Endothelial cell of umbilical vein (primary cell): Measurements from ENCODE around the gene DACT1. TPM values are rescaled to one million over a fixed set of nuclear protein-coding genes. Genes with fewer than 3 reads are reported as not detected.

ENCODE experiments used
- BruUV-seq: library from RNA; stranded (reverse); fragments of 400-500 nt; replicated peaks from 2 replicates; lab custom pipeline; 2021; lab: Mats Ljungman, UMichigan
- CTCF ChIA-PET: fragments of 300-600, 350-600 bp; sonication (Branson Sonifier 250); formaldehyde crosslinking; loops from one replicate; lab custom pipeline; 2021; ENCODE audit warnings: antibody characterized with exemption, inconsistent platforms; lab: Charles Lee
- POLR2A ChIA-PET: fragments of 300-600, 350-600 bp; sonication (Branson Sonifier 250); formaldehyde crosslinking; loops from one replicate; lab custom pipeline; 2021; ENCODE audit warnings: antibody characterized with exemption, inconsistent platforms; lab: Charles Lee
- DNase-seq: peaks from one replicate; pipeline ENCODE4 v3.0.0-alpha.2; 2011; ENCODE audit warnings: low read depth, low spot score
- FAIRE-seq: peaks from 2 replicates; lab custom pipeline; 2011; peaks lifted over from hg19 to GRCh38; lab: Jason Lieb, UNC
- H2AFZ ChIP-seq: 2 replicates; pipeline ENCODE4 v1.6.0; 2012; ENCODE audit warnings: low read depth, low read length, control low read depth, inconsistent platforms
- H3K27ac ChIP-seq: 2 replicates; pipeline ENCODE4 v1.5.1; 2011; ENCODE audit warnings: low read depth, mild to moderate bottlenecking, control low read depth, low read length, moderate library complexity; ENCODE audit not compliant: insufficient read depth
- H3K27me3 ChIP-seq, 2 experiments: 2 replicates each; pipeline versions ENCODE4 v1.6.0 to v1.6.1; 2011; ENCODE audit warnings: low read length in 2 of 2, mixed read lengths in 1 of 2; ENCODE audit not compliant: control insufficient read depth in 2 of 2, insufficient read depth in 2 of 2
- H3K36me3 ChIP-seq, 2 experiments: 2 replicates in 1 of 2; 3 replicates in 1 of 2; pipeline ENCODE4 v1.5.1; 2011; ENCODE audit warnings: low read length in 2 of 2, mild to moderate bottlenecking in 1 of 2, moderate library complexity in 1 of 2; ENCODE audit not compliant: control insufficient read depth in 2 of 2, insufficient read depth in 2 of 2; ENCODE audit errors: extremely low read depth in 1 of 2
- H3K4me1 ChIP-seq: 3 replicates; pipeline ENCODE4 v1.5.1; 2011; ENCODE audit warnings: mild to moderate bottlenecking, low read length; ENCODE audit not compliant: control insufficient read depth, insufficient read depth; ENCODE audit errors: extremely low read depth
- H3K4me2 ChIP-seq: 2 replicates; pipeline ENCODE4 v1.6.1; 2011; ENCODE audit warnings: low read length, control low read depth, mixed read lengths; ENCODE audit not compliant: insufficient read depth
- H3K4me3 ChIP-seq, 3 experiments: fragments of 200-600 bp in 1 of 3; sonication (generic), shearing (Covaris generic) in 1 of 3; replicated peaks in 1 of 3; 2 replicates each; pipeline ENCODE4 v1.5.1; 2011 to 2016; ENCODE audit warnings: control low read depth in 3 of 3, low read length in 3 of 3, mild to moderate bottlenecking in 2 of 3, inconsistent platforms in 1 of 3, low read depth in 1 of 3, moderate library complexity in 1 of 3; ENCODE audit not compliant: insufficient read depth in 1 of 3
- H3K79me2 ChIP-seq: 2 replicates; pipeline ENCODE4 v1.6.0; 2012; ENCODE audit warnings: low read length, inconsistent platforms; ENCODE audit not compliant: control insufficient read depth, insufficient read depth
- H3K9ac ChIP-seq: replicated peaks from 2 replicates; pipeline ENCODE3; 2011; ENCODE audit warnings: low read length, control low read depth; ENCODE audit not compliant: insufficient read depth; ENCODE audit errors: extremely low read depth
- H3K9me1 ChIP-seq: replicated peaks from 3 replicates; pipeline ENCODE4 v1.6.0; 2011; ENCODE audit warnings: mild to moderate bottlenecking, low read length; ENCODE audit not compliant: control insufficient read depth, insufficient read depth; ENCODE audit errors: extremely low read depth
- H3K9me3 ChIP-seq: replicated peaks from 2 replicates; pipeline ENCODE4 v1.5.1; 2012; ENCODE audit warnings: low read length, inconsistent platforms; ENCODE audit not compliant: control insufficient read depth, insufficient read depth
- H4K20me1 ChIP-seq: replicated peaks from 2 replicates; pipeline ENCODE3; 2011; ENCODE audit warnings: mild to moderate bottlenecking, low read length; ENCODE audit not compliant: control insufficient read depth, insufficient read depth; ENCODE audit errors: extremely low read depth
- EZH2 ChIP-seq: IDR thresholded peaks from 2 replicates; pipeline ENCODE4 v1.6.1; 2012; ENCODE audit warnings: borderline replicate concordance, low read depth, mild to moderate bottlenecking, moderate library complexity, low read length, inconsistent platforms; ENCODE audit not compliant: severe bottlenecking
- FOS ChIP-seq: IDR thresholded peaks from 2 replicates; pipeline ENCODE4 v1.6.1; 2011; ENCODE audit warnings: mild to moderate bottlenecking, low read length, moderate library complexity, borderline replicate concordance; ENCODE audit not compliant: insufficient read depth
- GATA2 ChIP-seq: IDR thresholded peaks from 2 replicates; pipeline ENCODE4 v1.7.0; 2011; ENCODE audit warnings: low read depth, mild to moderate bottlenecking, moderate library complexity, mixed read lengths, low read length; ENCODE audit not compliant: insufficient read length, insufficient read depth
- JUN ChIP-seq: IDR thresholded peaks from 2 replicates; pipeline ENCODE4 v1.6.1; 2011; ENCODE audit warnings: borderline replicate concordance, low read depth; ENCODE audit not compliant: insufficient read length, insufficient read depth
- MYC ChIP-seq: IDR thresholded peaks from one replicate; pipeline ENCODE4 v1.6.1; 2011; ENCODE audit warnings: mild to moderate bottlenecking, low read depth, low read length
- POLR2A ChIP-seq: IDR thresholded peaks from 2 replicates; pipeline ENCODE4 v1.6.1; 2012; ENCODE audit warnings: low read depth, mild to moderate bottlenecking, control low read depth, low read length
- POLR2AphosphoS5 ChIP-seq: IDR thresholded peaks from 2 replicates; pipeline ENCODE4 v1.6.1; 2012; ENCODE audit warnings: low read depth, mild to moderate bottlenecking, control low read depth, low read length, moderate library complexity; ENCODE audit not compliant: insufficient read depth
- dilution Hi-C: fragments of 300-500 bp; cut with MboI; formaldehyde crosslinking; loops from one replicate; pipeline ENCODE4 v1.15.0; 2019; ENCODE audit warnings: low sequenced_read_pairs; ENCODE audit not compliant: extremely low pct_ligation_motif_present
- intact Hi-C: fragments of 100-400 bp; cut with micrococcal nuclease; formaldehyde crosslinking; loops from one replicate; pipeline ENCODE4 v1.10.0; 2022
- polyA plus RNA-seq, 4 experiments: library from polyadenylated mRNA; depleted of rRNA in 3 of 4; stranded (reverse) in 3 of 4; unstranded in 1 of 4; fragments of >200 nt; gene quantifications; 2 replicates each; pipeline versions ENCODE4 v1.2.1 to v1.2.3, GENCODE V29; 2011 to 2012; ENCODE audit warnings: missing spikeins in 1 of 4
- total RNA-seq: library from RNA; stranded (reverse); gene quantifications from 2 replicates; pipeline ENCODE4 v1.2.3, GENCODE V29; 2021
- TF ChIP-seq, protein P1 (sequence below): IDR thresholded peaks from 2 replicates; pipeline ENCODE4 v1.6.1; 2011; ENCODE audit not compliant: insufficient read depth, insufficient read length
- TF ChIP-seq, protein P2 (sequence below), 2 donors: IDR thresholded peaks; 1 replicate in 1 of 2; 2 replicates in 1 of 2; pipeline ENCODE4 v1.5.1; 2011; ENCODE audit warnings: low read length in 2 of 2, mild to moderate bottlenecking in 2 of 2, moderate library complexity in 2 of 2, control low read depth in 1 of 2, inconsistent platforms in 1 of 2, low read depth in 1 of 2; ENCODE audit not compliant: insufficient read depth in 1 of 2; ENCODE audit errors: extremely low read depth in 1 of 2

Gene DACT1
- total and polyA plus RNA-seq, 2 donors (not counting 3 experiments of a cell fraction or from before 2014, with no cell fraction given), result 0.21 to 0.27 TPM

DNA sequence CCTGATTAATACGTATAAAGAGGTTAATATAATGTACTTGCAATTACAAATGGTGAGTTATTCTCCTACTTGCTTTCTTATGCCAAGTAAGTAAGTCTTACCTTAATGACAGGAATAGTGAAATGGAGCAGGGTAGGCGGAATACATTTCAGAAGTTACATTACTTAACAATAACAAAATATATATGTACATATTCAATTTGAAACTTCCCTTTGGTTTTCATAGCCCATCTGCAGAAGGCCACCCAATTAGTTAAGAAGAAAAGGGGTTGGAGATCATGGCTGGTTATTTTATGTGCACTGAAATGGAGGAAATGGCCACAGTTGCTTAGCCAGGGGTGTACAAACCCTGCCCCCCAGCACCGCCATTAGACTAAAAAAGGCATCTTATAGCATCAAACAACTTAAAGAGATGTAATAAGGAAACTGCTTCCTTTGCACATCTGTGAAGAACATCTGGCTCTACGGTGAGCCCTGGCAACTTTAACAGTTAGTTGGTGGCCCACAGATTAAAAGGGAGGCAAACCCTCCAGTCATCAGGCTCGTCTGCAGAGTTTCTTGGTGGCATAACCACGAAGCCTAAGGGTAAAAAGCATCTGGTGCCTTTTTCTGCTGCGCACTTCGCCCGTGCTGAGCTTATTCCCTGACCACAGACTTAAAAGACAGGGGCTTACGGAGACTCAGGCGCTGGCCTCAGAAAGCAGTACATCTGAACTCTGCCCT, 38.8 kb upstream of the DACT1 start:
- Histone ChIP-seq H3K27me3 (no peaks in the 10 kb centered on the region), H3K36me3 (no peaks in the 10 kb centered on the region), H3K9me3 (no peaks in the 10 kb centered on the region), H3K79me2 (no peaks in the 10 kb centered on the region), H4K20me1 (no peaks in the 10 kb centered on the region), H2AFZ (no peak overlapping the region), H3K4me2 (no peak overlapping the region), H3K9me1 (no peaks in the 10 kb centered on the region), H3K4me1 (no peaks in the 10 kb centered on the region), H3K9ac (no peak overlapping the region), H3K4me3 (no peak overlapping the region), H3K27ac (no peak overlapping the region)
- ChIA-PET POLR2A (no interaction called here), CTCF (no interaction called here)
- intact Hi-C loops, result no loop called here
- FAIRE-seq (no peak), DNase-seq (no peak)
- no TSS peak for BruUV-seq
- TF ChIP-seq POLR2AphosphoS5 (no peak), EZH2 (no peak), POLR2A (no peak), FOS (no peak)
- TF ChIP-seq, protein P1, sequence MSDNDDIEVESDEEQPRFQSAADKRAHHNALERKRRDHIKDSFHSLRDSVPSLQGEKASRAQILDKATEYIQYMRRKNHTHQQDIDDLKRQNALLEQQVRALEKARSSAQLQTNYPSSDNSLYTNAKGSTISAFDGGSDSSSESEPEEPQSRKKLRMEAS, result no peak
- dilution Hi-C loops, result no loop called here

DNA sequence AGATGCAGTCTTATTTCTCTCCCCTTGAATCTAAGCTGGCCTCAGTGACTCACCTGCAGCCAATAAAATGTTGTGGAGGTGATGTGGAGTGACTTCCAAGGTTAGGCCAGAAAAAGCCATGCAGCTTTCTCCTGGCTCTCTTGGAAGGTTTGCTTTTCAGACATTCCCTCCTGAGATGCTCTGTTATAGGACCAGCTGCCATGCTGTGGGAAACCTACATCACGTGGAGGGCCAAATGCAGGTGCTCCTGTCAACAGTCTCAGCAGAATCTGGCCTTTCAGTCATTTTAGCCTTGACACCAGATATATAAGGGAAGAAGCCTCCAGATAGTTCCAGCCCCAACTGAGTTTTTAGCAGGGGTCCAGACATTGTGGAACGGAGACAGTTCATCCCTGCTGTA, 38.1 kb upstream of the DACT1 start:
- Histone ChIP-seq H3K36me3 (no peaks in the 10 kb centered on the region), H3K9me3 (no peaks in the 10 kb centered on the region), H3K9me1 (no peaks in the 10 kb centered on the region), H2AFZ (no peak overlapping the region), H3K27me3 (no peaks in the 10 kb centered on the region), H3K4me2 (no peak overlapping the region), H4K20me1 (no peaks in the 10 kb centered on the region), H3K9ac (no peak overlapping the region), H3K4me3 (no peak overlapping the region), H3K27ac (no peak overlapping the region), H3K79me2 (no peaks in the 10 kb centered on the region), H3K4me1 (no peaks in the 10 kb centered on the region)
- TF ChIP-seq POLR2AphosphoS5 (no peak), FOS (no peak), MYC (no peak), EZH2 (no peak), JUN (no peak), POLR2A (no peak), GATA2 (no peak)
- TF ChIP-seq, protein P2, sequence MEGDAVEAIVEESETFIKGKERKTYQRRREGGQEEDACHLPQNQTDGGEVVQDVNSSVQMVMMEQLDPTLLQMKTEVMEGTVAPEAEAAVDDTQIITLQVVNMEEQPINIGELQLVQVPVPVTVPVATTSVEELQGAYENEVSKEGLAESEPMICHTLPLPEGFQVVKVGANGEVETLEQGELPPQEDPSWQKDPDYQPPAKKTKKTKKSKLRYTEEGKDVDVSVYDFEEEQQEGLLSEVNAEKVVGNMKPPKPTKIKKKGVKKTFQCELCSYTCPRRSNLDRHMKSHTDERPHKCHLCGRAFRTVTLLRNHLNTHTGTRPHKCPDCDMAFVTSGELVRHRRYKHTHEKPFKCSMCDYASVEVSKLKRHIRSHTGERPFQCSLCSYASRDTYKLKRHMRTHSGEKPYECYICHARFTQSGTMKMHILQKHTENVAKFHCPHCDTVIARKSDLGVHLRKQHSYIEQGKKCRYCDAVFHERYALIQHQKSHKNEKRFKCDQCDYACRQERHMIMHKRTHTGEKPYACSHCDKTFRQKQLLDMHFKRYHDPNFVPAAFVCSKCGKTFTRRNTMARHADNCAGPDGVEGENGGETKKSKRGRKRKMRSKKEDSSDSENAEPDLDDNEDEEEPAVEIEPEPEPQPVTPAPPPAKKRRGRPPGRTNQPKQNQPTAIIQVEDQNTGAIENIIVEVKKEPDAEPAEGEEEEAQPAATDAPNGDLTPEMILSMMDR (IDR thresholded peaks at IDR 0.05; ENCODE audit: extremely low read depth in 1 of 2, insufficient read depth in 1 of 2, low read depth in 1 of 2, low read length in 2 of 2), result no peak
- TF ChIP-seq, protein P1, result no peak
- intact Hi-C loops, result no loop called here
- FAIRE-seq (no peak), DNase-seq (no peak)
- ChIA-PET POLR2A (no interaction called here), CTCF (no interaction called here)
- no TSS peak for BruUV-seq
- dilution Hi-C loops, result no loop called here
